Measurements from ENCODE around the gene PDP2. TPM values are rescaled to one million over a fixed set of nuclear protein-coding genes. Genes with fewer than 3 reads are reported as not detected.

The PDP2 gene
- polyA plus RNA-seq, 1 donor (not counting 4 experiments of a cell fraction or from before 2014, with no cell fraction given) = 18.5 TPM

GRCh38 chr16:66913711-66914110 is 33.4 kb downstream of the PDP2 start:
- dilution Hi-C loops (cut with MboI; ENCODE audit: extremely low pct_ligation_motif_present, low sequenced_read_pairs) = no loop called here
- Histone ChIP-seq H3K4me1 (ENCODE audit: control insufficient read depth, extremely low read depth, insufficient read depth, low read length) (peaks cover 13% of the 10 kb centered on the region), H4K20me1 (ENCODE audit: control insufficient read depth, extremely low read depth, insufficient read depth, low read length) (no peaks in the 10 kb centered on the region)

GRCh38 chr16:66914541-66914940 is 34.2 kb downstream of the PDP2 start:
- H3K4me2 ChIP-seq (ENCODE audit: control insufficient read depth, extremely low read depth, insufficient read depth, low read depth, low read length) = no peak overlapping the region
- H3K36me3 ChIP-seq (ENCODE audit: control insufficient read depth in 2 of 2, extremely low read depth in 1 of 2, insufficient read depth in 2 of 2, low read length in 2 of 2) = no peaks in the 10 kb centered on the region
- no peaks in the 10 kb centered on the region for H3K9me3 ChIP-seq (ENCODE audit: control insufficient read depth, low read depth, low read length)
- no peak overlapping the region for H2AFZ ChIP-seq (ENCODE audit: control insufficient read depth, low read length)
- H3K4me1 ChIP-seq (ENCODE audit: control insufficient read depth, extremely low read depth, insufficient read depth, low read length) = peaks cover 16% of the 10 kb centered on the region
- dilution Hi-C loops (cut with MboI; ENCODE audit: extremely low pct_ligation_motif_present, low sequenced_read_pairs) = no loop called here
- H3K4me3 ChIP-seq (ENCODE audit: control insufficient read depth in 2 of 3, extremely low read depth in 1 of 3, insufficient read depth in 2 of 3, low read depth in 1 of 3, low read length in 3 of 3) = no peak overlapping the region
- DNase-seq (ENCODE audit: low read depth, low spot score) (no peak), FAIRE-seq (no peak)
- no peaks in the 10 kb centered on the region for H3K9me1 ChIP-seq (ENCODE audit: control insufficient read depth, extremely low read depth, insufficient read depth, low read length)
- no peaks in the 10 kb centered on the region for H3K27me3 ChIP-seq (ENCODE audit: control insufficient read depth, extremely low read depth, insufficient read depth, low read length)
- TF ChIP-seq EZH2 (IDR thresholded peaks at IDR 0.05; ENCODE audit: low read length) (no peak), CTCF (optimal IDR thresholded peaks at IDR 0.05 in 1 of 3, IDR thresholded peaks at IDR 0.05 in 1 of 3, conservative IDR thresholded peaks at IDR 0.05 in 1 of 3; ENCODE audit: extremely low read depth in 1 of 3, insufficient read depth in 2 of 3, low read length in 3 of 3) (no peak)
- H3K27ac ChIP-seq (ENCODE audit: control insufficient read depth, insufficient read depth, low read length) = no peak overlapping the region
- H4K20me1 ChIP-seq (ENCODE audit: control insufficient read depth, extremely low read depth, insufficient read depth, low read length) = no peaks in the 10 kb centered on the region
- H3K9ac ChIP-seq (ENCODE audit: control insufficient read depth, extremely low read depth, insufficient read depth, low read length) = no peak overlapping the region
- H3K79me2 ChIP-seq (ENCODE audit: control insufficient read depth, insufficient read depth, low read length) = no peaks in the 10 kb centered on the region

More at GRCh38 chr16:66913711-66914110, 33.4 kb downstream of the PDP2 start:
- no peaks in the 10 kb centered on the region for H3K79me2 ChIP-seq (ENCODE audit: control insufficient read depth, insufficient read depth, low read length)
- H2AFZ ChIP-seq (ENCODE audit: control insufficient read depth, low read length) = no peak overlapping the region
- H3K27ac ChIP-seq (ENCODE audit: control insufficient read depth, insufficient read depth, low read length) = no peak overlapping the region
- H3K9ac ChIP-seq (ENCODE audit: control insufficient read depth, extremely low read depth, insufficient read depth, low read length) = no peak overlapping the region
- H3K4me3 ChIP-seq (ENCODE audit: control insufficient read depth in 2 of 3, extremely low read depth in 1 of 3, insufficient read depth in 2 of 3, low read depth in 1 of 3, low read length in 3 of 3) = no peak overlapping the region
- H3K4me2 ChIP-seq (ENCODE audit: control insufficient read depth, extremely low read depth, insufficient read depth, low read depth, low read length) = no peak overlapping the region
- no peak for DNase-seq (ENCODE audit: low read depth, low spot score)
- H3K27me3 ChIP-seq (ENCODE audit: control insufficient read depth, extremely low read depth, insufficient read depth, low read length) = no peaks in the 10 kb centered on the region
- no peak for FAIRE-seq
- no peaks in the 10 kb centered on the region for H3K36me3 ChIP-seq (ENCODE audit: control insufficient read depth in 2 of 2, extremely low read depth in 1 of 2, insufficient read depth in 2 of 2, low read length in 2 of 2)
- H3K9me3 ChIP-seq (ENCODE audit: control insufficient read depth, low read depth, low read length) = no peaks in the 10 kb centered on the region
- no peak for TF ChIP-seq EZH2 (IDR thresholded peaks at IDR 0.05; ENCODE audit: low read length)
- no peak for TF ChIP-seq CTCF (optimal IDR thresholded peaks at IDR 0.05 in 1 of 3, IDR thresholded peaks at IDR 0.05 in 1 of 3, conservative IDR thresholded peaks at IDR 0.05 in 1 of 3; ENCODE audit: extremely low read depth in 1 of 3, insufficient read depth in 2 of 3, low read length in 3 of 3)
- no peaks in the 10 kb centered on the region for H3K9me1 ChIP-seq (ENCODE audit: control insufficient read depth, extremely low read depth, insufficient read depth, low read length)
